ENCODE data around the gene SETD4. TPM values are rescaled to one million over a fixed set of nuclear protein-coding genes. Genes with fewer than 3 reads are reported as not detected.

SETD4 gene
- total and polyA plus RNA-seq, 11 donors, result 4.5 to 12.7 (median 10.4) TPM

DNA sequence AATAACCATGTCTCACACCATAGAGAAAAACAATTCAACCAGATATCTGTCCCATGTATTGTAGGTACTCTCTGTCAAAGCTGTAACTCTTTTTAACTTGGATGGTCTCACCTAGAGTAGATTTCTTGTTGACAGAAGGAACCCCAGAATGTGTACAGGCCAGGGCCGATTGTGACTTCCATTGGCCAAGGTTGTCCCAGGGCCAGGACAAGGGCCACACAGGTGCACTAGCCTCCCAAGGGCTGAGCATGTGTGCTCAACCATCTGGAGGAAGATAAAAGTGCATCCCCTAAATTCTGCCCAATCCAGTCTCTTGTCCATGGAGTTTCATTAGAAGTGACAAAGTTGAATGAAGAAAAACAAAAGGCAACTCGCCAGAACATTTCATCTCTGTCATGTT lies 51.8 kb downstream of the SETD4 start:
- DNase-seq, result no peak
- 81 to 91% (median 84%) methylated on average over 2 of the region's 2 CpGs for WGBS, 4 donors
- no peak for TF ChIP-seq CTCF (IDR thresholded peaks at IDR 0.05)
- no peak for TF ChIP-seq POLR2A (IDR thresholded peaks at IDR 0.05)

GRCh38 chr21:36005879-36006400 lies 54.4 kb downstream of the SETD4 start:
- WGBS, 4 donors, result 87 to 96% (median 89%) methylated on average over 5 of the region's 5 CpGs
- Histone ChIP-seq H3K4me1 (no peaks in the 10 kb centered on the region), H3K9me3 (no peaks in the 10 kb centered on the region), H3K27ac (peak overlapping the region in 1 of 12 donors; percentile 66), H3K36me3 (no peaks in the 10 kb centered on the region), H3K4me3 (no peak overlapping the region), H3K27me3 (no peaks in the 10 kb centered on the region)
- no peak for TF ChIP-seq CTCF (IDR thresholded peaks at IDR 0.05)
- TF ChIP-seq POLR2A (IDR thresholded peaks at IDR 0.05), result no peak
- DNase-seq, result no peak
- intact Hi-C loops (cut with DNase I), result no loop called here
- no peak for ATAC-seq

More for the DNA sequence above, 51.8 kb downstream of the SETD4 start:
- no peak overlapping the region for H3K4me3 ChIP-seq
- no peak overlapping the region for H3K27ac ChIP-seq
- no peaks in the 10 kb centered on the region for H3K36me3 ChIP-seq
- no peak for ATAC-seq
- H3K27me3 ChIP-seq, result peaks cover 0 to under 1% (median 0%) of the 10 kb centered on the region in 9 donors
- intact Hi-C loops (cut with DNase I), result no loop called here
- H3K9me3 ChIP-seq, result no peaks in the 10 kb centered on the region
- H3K4me1 ChIP-seq, result no peaks in the 10 kb centered on the region

DNA sequence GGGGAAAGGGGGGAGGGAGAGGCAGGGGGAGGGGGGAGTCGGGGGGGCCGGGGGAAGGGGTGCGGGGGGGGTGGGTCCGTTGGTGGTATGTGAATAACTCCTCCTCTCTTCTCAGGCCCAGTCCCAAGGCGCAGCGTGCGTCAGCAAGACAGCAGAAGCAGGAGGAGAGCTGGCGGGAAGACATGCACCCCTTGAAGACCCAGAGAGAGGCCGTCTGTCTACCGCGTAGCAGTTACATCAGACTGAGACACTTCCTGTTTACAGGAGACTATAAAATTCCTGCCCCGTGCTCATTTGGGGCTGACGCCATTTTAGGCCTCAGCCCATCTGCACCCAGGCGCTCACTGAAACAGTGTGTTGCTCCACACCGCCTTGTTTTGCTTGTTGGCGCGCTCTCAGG lies 55.3 kb downstream of the SETD4 start:
- no peaks in the 10 kb centered on the region for H3K9me3 ChIP-seq
- intact Hi-C loops (cut with DNase I), result no loop called here
- 79 to 90% (median 82%) methylated on average over 16 to 17 of the region's 17 CpGs for WGBS, 4 donors
- no peak overlapping the region for H3K4me3 ChIP-seq
- no peaks in the 10 kb centered on the region for H3K36me3 ChIP-seq
- no peak for TF ChIP-seq POLR2A (IDR thresholded peaks at IDR 0.05)
- no peak for TF ChIP-seq CTCF (IDR thresholded peaks at IDR 0.05)
- peaks cover 0 to 3% (median 0%) of the 10 kb centered on the region in 9 donors for H3K27me3 ChIP-seq
- DNase-seq, result no peak
- no peaks in the 10 kb centered on the region for H3K4me1 ChIP-seq
- no peak for ATAC-seq
- H3K27ac ChIP-seq, result peak overlapping the region in 1 of 12 donors; percentile 66

DNA sequence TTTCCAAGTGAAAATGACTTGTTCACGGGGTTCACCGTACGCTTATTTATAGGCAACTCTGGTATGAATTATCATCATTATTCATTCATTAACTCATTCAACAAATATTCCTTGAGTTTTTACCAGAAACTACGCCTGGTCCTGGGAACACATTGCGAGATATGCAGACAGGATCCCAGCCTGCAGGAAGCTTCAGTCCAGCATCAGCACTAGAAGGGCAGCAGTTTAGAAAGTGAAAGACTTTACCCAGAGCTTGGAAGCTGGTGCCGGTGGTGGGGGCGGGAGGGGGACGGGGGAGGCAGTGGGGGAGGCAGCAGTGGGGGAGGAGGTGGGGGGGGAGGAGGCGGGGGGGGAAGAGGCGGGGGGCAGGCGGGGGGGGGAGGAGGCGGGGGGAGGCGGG lies 55.9 kb downstream of the SETD4 start:
- H3K27ac ChIP-seq, result peak overlapping the region in 1 of 12 donors; percentile 31
- H3K36me3 ChIP-seq, result no peaks in the 10 kb centered on the region
- 58 to 84% (median 74%) methylated on average over 5 to 8 of the region's 13 CpGs for WGBS, 4 donors
- peaks cover 0 to 8% (median 0%) of the 10 kb centered on the region in 9 donors for H3K27me3 ChIP-seq
- TF ChIP-seq POLR2A (IDR thresholded peaks at IDR 0.05) (no peak), CTCF (IDR thresholded peaks at IDR 0.05) (no peak)
- no peaks in the 10 kb centered on the region for H3K9me3 ChIP-seq
- H3K4me3 ChIP-seq, result no peak overlapping the region
- DNase-seq (no peak), ATAC-seq (no peak)
- no peaks in the 10 kb centered on the region for H3K4me1 ChIP-seq
- intact Hi-C loops (cut with DNase I), result no loop called here
